Esophagus squamous epithelium (tissue), 5 donors: ENCODE data around the gene YBX3. TPM values are rescaled to one million over a fixed set of nuclear protein-coding genes. Genes with fewer than 3 reads are reported as not detected.

Experiments used
- DNase-seq: peaks from one replicate; lab custom pipeline; 2025; lab: John Stamatoyannopoulos, UW
- H3K27ac ChIP-seq, 4 donors: fragments of 200-600 bp; sonication (generic); one replicate each; pipeline ENCODE4 v1.5.1; 2016 to 2019; ENCODE audit warnings: mild to moderate bottlenecking in 1 of 4
- H3K27me3 ChIP-seq, 4 donors: fragments of 200-600 bp; sonication (generic); 1 replicate in 3 of 4; 2 replicates in 1 of 4; pipeline versions ENCODE4 v1.5.1 to v1.6.0; 2017 to 2021; ENCODE audit warnings: antibody characterized with exemption in 1 of 4
- H3K36me3 ChIP-seq, 3 donors: fragments of 200-600 bp; sonication (generic); one replicate each; pipeline ENCODE4 v1.5.1; 2016 to 2019
- H3K4me1 ChIP-seq, 3 donors: fragments of 200-600 bp; sonication (generic); one replicate each; pipeline ENCODE4 v1.5.1; 2017 to 2019
- H3K4me3 ChIP-seq, 4 donors: fragments of 200-600 bp; sonication (generic); 1 replicate in 3 of 4; 2 replicates in 1 of 4; pipeline ENCODE4 v1.5.1; 2016 to 2019; ENCODE audit warnings: mild to moderate bottlenecking in 2 of 4, moderate library complexity in 1 of 4
- H3K9me3 ChIP-seq, 3 donors: fragments of 200-600 bp; sonication (generic); one replicate each; pipeline ENCODE4 v1.5.1; 2016 to 2019
- CTCF ChIP-seq, 6 experiments: fragments of 450-650 bp in 4 of 6; fragments of 200-600 bp in 2 of 6; sonication (generic) in 2 of 6; IDR thresholded peaks; one replicate each; pipeline ENCODE4 v1.5.1; 2016 to 2019; ENCODE audit warnings: antibody characterized with exemption in 6 of 6, mild to moderate bottlenecking in 4 of 6, moderate library complexity in 4 of 6
- POLR2A ChIP-seq, 4 donors: fragments of 450-650 bp; IDR thresholded peaks; one replicate each; pipeline ENCODE4 v1.6.1; 2017; ENCODE audit warnings: antibody characterized with exemption in 4 of 4, mild to moderate bottlenecking in 4 of 4, moderate library complexity in 3 of 4
- WGBS, 2 donors: methylation state at CpG; one replicate each; pipeline ENCODE4 v1.1.5; 2018; 5-methylcytosine and 5-hydroxymethylcytosine counted together
- intact Hi-C: fragments of 100-400 bp; cut with DNase I; formaldehyde crosslinking; loops from one replicate; pipeline ENCODE4 v1.15.0; 2022
- total RNA-seq, 4 donors: library from RNA; depleted of rRNA; stranded (reverse); fragments of >200 nt; gene quantifications; one replicate each; pipeline ENCODE4 v1.1.0, GENCODE V29; 2016
- donor health status: DM: yes; HTN: yes; CAD: no.

The YBX3 gene
- total RNA-seq, 4 donors from 2014 or later = 318 to 484 (median 370) TPM

- peaks cover 0 to 7% (median 0%) of the 10 kb centered on the region in 3 donors for H3K4me1 ChIP-seq
- no peak overlapping the region for H3K27ac ChIP-seq
- intact Hi-C loops = no loop called here
- DNase-seq = no peak
- peaks cover 15 to 85% (median 35%) of the 10 kb centered on the region in 3 donors for H3K36me3 ChIP-seq
- no peak for TF ChIP-seq CTCF (IDR thresholded peaks at IDR 0.05)
- no peak for TF ChIP-seq POLR2A (IDR thresholded peaks at IDR 0.05)
- 95 to 100% methylated on average over 2 of the region's 2 CpGs for WGBS, 2 donors
- no peaks in the 10 kb centered on the region for H3K27me3 ChIP-seq
- H3K9me3 ChIP-seq = no peaks in the 10 kb centered on the region
- H3K4me3 ChIP-seq = no peak overlapping the region
Observed at GRCh38 chr12:10697156-10697555, 26.0 kb downstream of the YBX3 start.

DNA sequence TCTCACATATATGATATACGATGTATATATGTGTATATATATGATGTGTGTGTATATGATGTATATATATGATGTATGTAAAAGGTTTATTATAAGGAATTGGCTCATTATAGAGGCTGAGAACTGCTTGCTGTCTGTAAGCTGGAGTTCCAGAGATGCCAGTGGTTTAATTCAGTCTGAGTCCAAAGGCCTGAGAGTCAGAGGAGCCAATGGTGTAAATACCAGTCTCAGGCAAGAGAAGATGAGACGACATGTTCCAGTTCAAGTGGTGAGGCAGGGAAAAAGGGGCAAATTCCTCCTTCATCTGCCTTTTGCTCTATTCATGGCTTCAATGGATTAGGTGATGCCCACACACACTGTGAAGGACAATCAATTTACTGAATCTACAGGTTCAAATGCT lies 32.2 kb downstream of the YBX3 start:
- WGBS, 2 donors = 94% methylated on average over 2 of the region's 2 CpGs
- no peaks in the 10 kb centered on the region for H3K9me3 ChIP-seq
- no peak for DNase-seq
- intact Hi-C loops = no loop called here
- no peak overlapping the region for H3K4me3 ChIP-seq
- no peak overlapping the region for H3K27ac ChIP-seq
- H3K36me3 ChIP-seq = peaks cover 0 to 24% (median 0%) of the 10 kb centered on the region in 3 donors
- no peaks in the 10 kb centered on the region for H3K4me1 ChIP-seq
- TF ChIP-seq CTCF (IDR thresholded peaks at IDR 0.05) (no peak), POLR2A (IDR thresholded peaks at IDR 0.05) (no peak)
- H3K27me3 ChIP-seq = no peaks in the 10 kb centered on the region

DNA sequence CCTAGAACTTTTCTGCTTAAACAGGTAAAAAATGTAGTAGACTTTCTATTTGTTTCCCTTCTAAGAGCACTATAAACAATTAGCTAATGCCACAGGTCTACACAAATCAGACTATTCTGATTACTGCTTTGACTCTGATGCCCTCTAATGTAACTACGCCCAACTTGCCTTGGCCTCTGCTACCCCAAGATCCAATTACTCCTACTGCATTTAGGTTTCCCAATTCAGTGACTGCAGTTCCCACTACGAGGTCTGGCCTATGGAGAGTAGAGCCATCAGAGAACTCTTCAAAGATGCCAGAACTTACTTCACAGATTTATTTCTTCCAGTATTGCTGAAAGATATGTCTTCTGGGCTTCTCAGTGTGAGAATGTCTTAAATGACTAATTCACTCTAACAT lies 34.0 kb downstream of the YBX3 start:
- Histone ChIP-seq H3K27me3 (no peaks in the 10 kb centered on the region), H3K9me3 (no peaks in the 10 kb centered on the region), H3K4me1 (no peaks in the 10 kb centered on the region), H3K4me3 (no peak overlapping the region), H3K36me3 (peaks cover 0 to 9% (median 0%) of the 10 kb centered on the region in 3 donors), H3K27ac (no peak overlapping the region)
- no peak for DNase-seq
- no peak for TF ChIP-seq CTCF (IDR thresholded peaks at IDR 0.05)
- no peak for TF ChIP-seq POLR2A (IDR thresholded peaks at IDR 0.05)
- 56 to 73% methylated on average over 2 of the region's 2 CpGs for WGBS, 2 donors
- intact Hi-C loops = no loop called here

GRCh38 chr12:10688042-10688441 lies 35.1 kb downstream of the YBX3 start:
- H3K36me3 ChIP-seq = no peaks in the 10 kb centered on the region
- H3K27me3 ChIP-seq = no peaks in the 10 kb centered on the region
- no peak overlapping the region for H3K4me3 ChIP-seq
- H3K9me3 ChIP-seq = no peaks in the 10 kb centered on the region
- WGBS, 2 donors = 80 to 94% methylated on average over 1 of the region's 1 CpG
- intact Hi-C loops = no loop called here
- no peak for TF ChIP-seq CTCF (IDR thresholded peaks at IDR 0.05)
- no peak for TF ChIP-seq POLR2A (IDR thresholded peaks at IDR 0.05)
- H3K4me1 ChIP-seq = no peaks in the 10 kb centered on the region
- no peak for DNase-seq
- no peak overlapping the region for H3K27ac ChIP-seq

DNA sequence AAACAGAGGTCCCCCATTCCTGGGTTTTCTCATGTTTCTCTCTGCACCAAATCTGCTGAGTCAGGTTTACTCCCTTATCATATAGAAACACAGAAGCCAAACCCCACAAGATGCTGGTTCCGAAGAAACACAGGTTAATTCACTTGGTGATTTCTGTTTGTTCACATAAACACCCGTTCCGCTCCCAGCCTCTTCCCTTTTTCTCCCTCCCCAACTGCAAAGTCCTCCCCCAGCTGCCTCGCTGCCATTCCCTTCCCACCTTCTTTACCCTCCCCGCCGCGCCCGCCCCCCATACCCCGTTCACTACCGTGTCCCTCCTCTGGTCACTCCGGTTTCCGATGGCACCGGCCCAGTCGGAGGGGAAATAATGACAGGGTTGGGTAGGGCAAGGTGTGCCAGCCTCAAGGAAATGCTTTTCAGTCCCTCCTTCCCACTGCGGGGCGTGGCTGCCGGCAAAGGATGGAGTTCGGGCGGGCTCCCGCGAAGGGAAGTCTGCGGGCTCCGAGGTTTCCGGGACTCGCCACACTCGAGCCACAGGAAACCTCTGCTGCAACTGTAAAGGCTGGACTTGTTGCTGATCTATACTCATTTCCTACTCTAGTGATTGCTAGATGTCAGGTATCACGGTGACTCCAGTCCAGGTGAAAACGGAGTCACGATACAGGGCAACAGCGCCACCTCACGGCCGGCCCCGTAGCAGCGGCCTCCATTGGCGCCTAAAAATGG lies 49.3 kb downstream of the YBX3 start, which contains the start of gene STYK1:
Gene STYK1 (minus strand): TSS at position 394 of the 726 bp plus-strand sequence. CDS start 39,434 bp downstream, outside the sequence.
- 2 to 3% methylated on average over 11 to 35 of the region's 35 CpGs for WGBS, 2 donors
- H3K36me3 ChIP-seq = no peaks in the 10 kb centered on the region
- TF ChIP-seq CTCF (IDR thresholded peaks at IDR 0.05) (peak; percentile 74 to 98 (median 88)), POLR2A (IDR thresholded peaks at IDR 0.05) (no peak)
- H3K27me3 ChIP-seq = peaks cover 0 to 19% (median 0%) of the 10 kb centered on the region in 4 donors
- no peak for DNase-seq
- intact Hi-C loops = loop anchor here (10.0 kb wide), 2 partner anchors 81 to 429 kb away; no protein-coding TSS in a partner anchor
- peak within 1 kb of the TSS; percentile 82 to 90 (median 89) for H3K27ac ChIP-seq
- no peaks in the 10 kb centered on the region for H3K9me3 ChIP-seq
- peak within 1 kb of the TSS; percentile 44 to 71 (median 60) for H3K4me3 ChIP-seq
- peaks cover 0 to 24% (median 6%) of the 10 kb centered on the region in 3 donors for H3K4me1 ChIP-seq
